ENCODE results near the gene VAT1L.

VAT1L gene

GRCh38 chr16:77873066-77873465 is 84.7 kb downstream of the VAT1L start:
- no peak for DNase-seq

GRCh38 chr16:77874347-77874746 is 86.0 kb downstream of the VAT1L start:
- no peak for DNase-seq

- no peak for DNase-seq
Measured at GRCh38 chr16:77876776-77877175, 88.4 kb downstream of the VAT1L start.

GRCh38 chr16:77877712-77878347 is 89.5 kb downstream of the VAT1L start:
- no peak for DNase-seq

- DNase-seq: no peak
Measured at GRCh38 chr16:77881355-77882030, 93.1 kb downstream of the VAT1L start.

- no peak for DNase-seq
Measured at GRCh38 chr16:77882358-77882757, 94.0 kb downstream of the VAT1L start.

GRCh38 chr16:77885571-77886295 is 97.4 kb downstream of the VAT1L start:
- no peak for DNase-seq

- no peak for DNase-seq
Measured at GRCh38 chr16:77888871-77889270, 100.5 kb downstream of the VAT1L start.

GRCh38 chr16:77890075-77890474 is 101.7 kb downstream of the VAT1L start:
- no peak for DNase-seq

- DNase-seq: no peak
Measured at GRCh38 chr16:77894162-77894561, 105.8 kb downstream of the VAT1L start.

- DNase-seq: no peak
Measured at GRCh38 chr16:77895962-77896361, 107.6 kb downstream of the VAT1L start.

- no peak for DNase-seq
Measured at GRCh38 chr16:77896415-77897128, 108.2 kb downstream of the VAT1L start.

GRCh38 chr16:77897129-77897437 is 108.7 kb downstream of the VAT1L start:
- no peak for DNase-seq

GRCh38 chr16:77897831-77898605 is 109.7 kb downstream of the VAT1L start:
- DNase-seq: no peak

GRCh38 chr16:77898671-77899211 is 110.4 kb downstream of the VAT1L start:
- DNase-seq: no peak

GRCh38 chr16:77899416-77899815 is 111.1 kb downstream of the VAT1L start:
- no peak for DNase-seq

GRCh38 chr16:77905374-77905920 is 117.1 kb downstream of the VAT1L start:
- no peak for DNase-seq

GRCh38 chr16:77910021-77910420 is 121.7 kb downstream of the VAT1L start:
- no peak for DNase-seq

- DNase-seq: no peak
Measured at GRCh38 chr16:77912617-77913016, 124.3 kb downstream of the VAT1L start.

- no peak for DNase-seq
Measured at GRCh38 chr16:77913738-77914253, 125.4 kb downstream of the VAT1L start.

- DNase-seq: no peak
Measured at GRCh38 chr16:77916111-77916510, 127.7 kb downstream of the VAT1L start.

GRCh38 chr16:77917971-77918370 is 129.6 kb downstream of the VAT1L start:
- DNase-seq: no peak
